Right atrium auricular region (tissue), 2 donors: ENCODE results near the gene CYGB. TPM values are rescaled to one million over a fixed set of nuclear protein-coding genes. Genes with fewer than 3 reads are reported as not detected.
A peak's percentile ranks its signal among the peaks of the same experiment; 100 is the strongest.

ENCODE experiments used
- DNase-seq: peaks from one replicate; pipeline ENCODE4 v3.0.0-alpha.2; 2019; ENCODE audit warnings: low spot score
- H3K27ac ChIP-seq, 2 donors: fragments of 200-600 bp; sonication (generic); 1 replicate in 1 of 2; 2 replicates in 1 of 2; pipeline ENCODE4 v1.5.1; 2016 to 2019
- H3K27me3 ChIP-seq, 2 donors: fragments of 200-600 bp; sonication (generic); one replicate each; pipeline versions ENCODE4 v1.5.1 to v1.6.0; 2017 to 2019
- H3K36me3 ChIP-seq: fragments of 200-600 bp; sonication (generic); one replicate; pipeline ENCODE4 v1.5.1; 2016
- H3K4me1 ChIP-seq, 2 donors: fragments of 200-600 bp; sonication (generic); one replicate each; pipeline versions ENCODE4 v1.5.1 to v1.6.0; 2017 to 2019
- H3K4me3 ChIP-seq, 2 donors: fragments of 200-600 bp; sonication (generic); 1 replicate in 1 of 2; 2 replicates in 1 of 2; pipeline ENCODE4 v1.5.1; 2017 to 2019; ENCODE audit warnings: mild to moderate bottlenecking in 1 of 2, moderate library complexity in 1 of 2
- H3K9me3 ChIP-seq, 2 donors: fragments of 200-600 bp; sonication (generic); one replicate each; pipeline ENCODE4 v1.5.1; 2019
- CTCF ChIP-seq, 2 donors: fragments of 200-600 bp; sonication (generic); IDR thresholded peaks; one replicate each; pipeline ENCODE4 v1.5.1; 2019; ENCODE audit warnings: antibody characterized with exemption in 2 of 2
- total RNA-seq, 2 donors: library from RNA; depleted of rRNA; stranded (reverse); fragments of >200 nt; gene quantifications; one replicate each; pipeline ENCODE4 v1.1.0, GENCODE V29; 2016

Gene CYGB
- total RNA-seq, 2 donors from 2014 or later, result 23.0 to 48.7 TPM

GRCh38 chr17:76491271-76492122 lies 46.0 kb downstream of the CYGB start:
- TF ChIP-seq CTCF (IDR thresholded peaks at IDR 0.05), result no peak
- H3K4me3 ChIP-seq, result no peak overlapping the region
- H3K9me3 ChIP-seq, result no peaks in the 10 kb centered on the region
- peaks cover 0 to 53% of the 10 kb centered on the region in 2 donors for H3K4me1 ChIP-seq
- no peaks in the 10 kb centered on the region for H3K27me3 ChIP-seq
- peak overlapping the region; percentile 71 to 72 for H3K27ac ChIP-seq
- no peak for DNase-seq
- no peaks in the 10 kb centered on the region for H3K36me3 ChIP-seq

- TF ChIP-seq CTCF (IDR thresholded peaks at IDR 0.05), result no peak
- Histone ChIP-seq H3K9me3 (no peaks in the 10 kb centered on the region), H3K27me3 (no peaks in the 10 kb centered on the region), H3K36me3 (no peaks in the 10 kb centered on the region), H3K4me3 (no peak overlapping the region), H3K27ac (no peak overlapping the region), H3K4me1 (peaks cover 0 to 56% of the 10 kb centered on the region in 2 donors)
- DNase-seq, result no peak
Measured at GRCh38 chr17:76490112-76490710, 47.3 kb downstream of the CYGB start.

- DNase-seq, result no peak
- Histone ChIP-seq H3K4me3 (no peak overlapping the region), H3K27me3 (no peaks in the 10 kb centered on the region), H3K27ac (no peak overlapping the region), H3K36me3 (no peaks in the 10 kb centered on the region), H3K4me1 (peaks cover 0 to 46% of the 10 kb centered on the region in 2 donors), H3K9me3 (no peaks in the 10 kb centered on the region)
- TF ChIP-seq CTCF (IDR thresholded peaks at IDR 0.05), result no peak
Measured at GRCh38 chr17:76487451-76488192, 49.9 kb downstream of the CYGB start.

- Histone ChIP-seq H3K36me3 (no peaks in the 10 kb centered on the region), H3K27me3 (no peaks in the 10 kb centered on the region), H3K4me3 (no peak overlapping the region), H3K9me3 (no peaks in the 10 kb centered on the region), H3K4me1 (peaks cover 0 to 32% of the 10 kb centered on the region in 2 donors), H3K27ac (peak overlapping the region; percentile 17 to 59)
- no peak for TF ChIP-seq CTCF (IDR thresholded peaks at IDR 0.05)
- DNase-seq, result no peak
Measured at GRCh38 chr17:76485569-76485968, 51.9 kb downstream of the CYGB start.

GRCh38 chr17:76484228-76484725 lies 53.2 kb downstream of the CYGB start:
- Histone ChIP-seq H3K4me3 (no peak overlapping the region), H3K27ac (peak overlapping the region in 1 of 2 donors; percentile 53), H3K9me3 (no peaks in the 10 kb centered on the region), H3K36me3 (no peaks in the 10 kb centered on the region), H3K27me3 (no peaks in the 10 kb centered on the region), H3K4me1 (peaks cover 0 to 30% of the 10 kb centered on the region in 2 donors)
- no peak for DNase-seq
- no peak for TF ChIP-seq CTCF (IDR thresholded peaks at IDR 0.05)
